GM18499 (cell line): ENCODE results near the gene IFFO2.

Experiments
- ATAC-seq: cut with Tn5 transposase; IDR thresholded peaks from one replicate; pipeline ENCODE4 v1.9.1; 2021; ENCODE audit warnings: moderate number of reproducible peaks; ENCODE audit not compliant: insufficient read depth, unreplicated experiment

IFFO2 gene

GRCh38 chr1:18922319-18922726 is 34.2 kb downstream of the IFFO2 start:
- no peak for ATAC-seq

GRCh38 chr1:18921516-18922251 is 34.8 kb downstream of the IFFO2 start:
- no peak for ATAC-seq

GRCh38 chr1:18920931-18921330 is 35.5 kb downstream of the IFFO2 start:
- ATAC-seq = no peak

- ATAC-seq = no peak
These were observed 36.5 kb downstream of the IFFO2 start for GRCh38 chr1:18919956-18920355.

GRCh38 chr1:18919197-18919905 is 37.1 kb downstream of the IFFO2 start:
- ATAC-seq = no peak

GRCh38 chr1:18918417-18918816 is 38.1 kb downstream of the IFFO2 start:
- ATAC-seq = no peak

GRCh38 chr1:18917071-18917799 is 39.2 kb downstream of the IFFO2 start:
- ATAC-seq = no peak

GRCh38 chr1:18915341-18915740 is 41.1 kb downstream of the IFFO2 start:
- no peak for ATAC-seq

GRCh38 chr1:18913065-18913835 is 43.2 kb downstream of the IFFO2 start:
- no peak for ATAC-seq

- no peak for ATAC-seq
These were observed 43.9 kb downstream of the IFFO2 start for GRCh38 chr1:18912550-18912949.

GRCh38 chr1:18908911-18909771 is 47.3 kb downstream of the IFFO2 start:
- ATAC-seq = no peak

GRCh38 chr1:18907917-18908845 is 48.3 kb downstream of the IFFO2 start:
- ATAC-seq = no peak

GRCh38 chr1:18907021-18907916 is 49.2 kb downstream of the IFFO2 start:
- ATAC-seq = no peak

GRCh38 chr1:18903291-18903756 is 53.2 kb downstream of the IFFO2 start:
- ATAC-seq = no peak

- peak; percentile 74 for ATAC-seq
These were observed 53.8 kb downstream of the IFFO2 start, which contains the start of gene ALDH4A1 for GRCh38 chr1:18902523-18903290. ALDH4A1 (minus strand) TSS chr1:18902555; CDS start chr1:18902523, 32 bp downstream.

GRCh38 chr1:18901952-18902522 is 54.4 kb downstream of the IFFO2 start:
- ATAC-seq = no peak
